AG10803 (cell line): ENCODE measurements around the gene CRP.

Source experiments
- DNase-seq: peaks from one replicate; pipeline ENCODE4 v3.0.0; 2010; ENCODE audit warnings: low read depth
- H3K4me3 ChIP-seq: 2 replicates; pipeline ENCODE4 v1.5.1; 2011; ENCODE audit warnings: mild to moderate bottlenecking, low read length, control low read depth
- TF ChIP-seq, protein P1 (sequence below): conservative IDR thresholded peaks from 2 replicates; pipeline ENCODE4 v1.5.1; 2011; ENCODE audit warnings: mild to moderate bottlenecking, low read length, control low read depth, inconsistent platforms

The CRP gene

GRCh38 chr1:159669338-159669737 lies 45.1 kb downstream of the CRP start:
- DNase-seq: no peak
- TF ChIP-seq, protein P1, sequence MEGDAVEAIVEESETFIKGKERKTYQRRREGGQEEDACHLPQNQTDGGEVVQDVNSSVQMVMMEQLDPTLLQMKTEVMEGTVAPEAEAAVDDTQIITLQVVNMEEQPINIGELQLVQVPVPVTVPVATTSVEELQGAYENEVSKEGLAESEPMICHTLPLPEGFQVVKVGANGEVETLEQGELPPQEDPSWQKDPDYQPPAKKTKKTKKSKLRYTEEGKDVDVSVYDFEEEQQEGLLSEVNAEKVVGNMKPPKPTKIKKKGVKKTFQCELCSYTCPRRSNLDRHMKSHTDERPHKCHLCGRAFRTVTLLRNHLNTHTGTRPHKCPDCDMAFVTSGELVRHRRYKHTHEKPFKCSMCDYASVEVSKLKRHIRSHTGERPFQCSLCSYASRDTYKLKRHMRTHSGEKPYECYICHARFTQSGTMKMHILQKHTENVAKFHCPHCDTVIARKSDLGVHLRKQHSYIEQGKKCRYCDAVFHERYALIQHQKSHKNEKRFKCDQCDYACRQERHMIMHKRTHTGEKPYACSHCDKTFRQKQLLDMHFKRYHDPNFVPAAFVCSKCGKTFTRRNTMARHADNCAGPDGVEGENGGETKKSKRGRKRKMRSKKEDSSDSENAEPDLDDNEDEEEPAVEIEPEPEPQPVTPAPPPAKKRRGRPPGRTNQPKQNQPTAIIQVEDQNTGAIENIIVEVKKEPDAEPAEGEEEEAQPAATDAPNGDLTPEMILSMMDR: no peak
- H3K4me3 ChIP-seq: no peak overlapping the region

DNA sequence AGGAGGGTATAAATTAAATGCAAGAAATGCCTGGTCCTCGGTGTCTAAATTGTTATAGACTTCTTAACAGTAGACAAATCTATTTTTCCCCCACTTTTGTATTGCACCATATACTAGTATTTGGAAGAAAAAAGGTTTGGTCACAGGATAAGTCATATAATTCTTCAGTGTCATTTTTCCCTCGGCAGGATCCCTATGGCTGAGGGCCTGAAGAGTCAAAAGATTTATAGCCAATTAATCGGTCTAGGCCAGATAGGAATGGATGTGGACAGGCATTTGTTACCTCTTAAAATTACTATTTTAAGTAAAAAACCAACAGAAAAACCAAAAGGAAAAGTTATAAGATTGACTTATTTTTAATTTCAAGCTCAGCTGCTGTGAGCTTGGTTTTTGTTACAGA lies 45.6 kb downstream of the CRP start:
- DNase-seq: peak; percentile 46
- TF ChIP-seq, protein P1: no peak
- H3K4me3 ChIP-seq: no peak overlapping the region

GRCh38 chr1:159664247-159664646 lies 50.1 kb downstream of the CRP start:
- no peak for DNase-seq
- TF ChIP-seq, protein P1: no peak
- H3K4me3 ChIP-seq: no peak overlapping the region

DNA sequence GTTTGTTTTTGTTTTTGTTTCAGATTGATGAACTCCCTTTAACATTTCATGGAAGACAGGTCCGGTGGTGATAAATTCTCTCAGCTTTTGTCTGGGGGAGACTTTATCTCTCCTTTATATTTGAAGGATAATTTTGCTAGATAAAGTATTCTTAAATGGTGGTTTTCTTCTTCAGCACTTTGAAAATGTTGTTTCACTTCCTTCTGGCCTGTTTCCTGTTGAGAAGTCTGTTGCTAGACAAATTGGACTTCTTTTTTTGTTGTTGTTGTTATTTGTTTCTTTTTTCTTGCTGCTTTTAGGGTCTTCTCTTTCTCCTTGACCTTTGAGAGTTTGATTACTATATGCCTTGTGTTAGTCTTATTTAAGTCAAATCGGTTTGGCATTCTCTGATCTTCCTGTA lies 50.8 kb downstream of the CRP start:
- TF ChIP-seq, protein P1: no peak
- DNase-seq: no peak
- H3K4me3 ChIP-seq: no peak overlapping the region
